HepG2 (cell line): Measurements from ENCODE around the gene TBC1D24. TPM values are rescaled to one million over a fixed set of nuclear protein-coding genes. Genes with fewer than 3 reads are reported as not detected.
A peak's percentile ranks its signal among the peaks of the same experiment; 100 is the strongest.

Experiments used
- ARID2 ChIP-seq: sonication (generic); formaldehyde crosslinking; IDR thresholded peaks from 2 replicates; pipeline ENCODE4 v1.8.1; 2022; ENCODE audit warnings: mild to moderate bottlenecking, missing genetic modification reagents, borderline replicate concordance
- ATF1 ChIP-seq: IDR thresholded peaks from 2 replicates; pipeline ENCODE4 v1.6.1; 2016; ENCODE audit warnings: mild to moderate bottlenecking, control low read depth
- ATF4 ChIP-seq, 2 experiments: fragments of 450-650 bp in 1 of 2; sonication (generic) in 1 of 2; formaldehyde crosslinking; IDR thresholded peaks; 2 replicates each; pipeline versions ENCODE4 v1.5.0 to v1.8.0; 2020 to 2022; ENCODE audit warnings: mild to moderate bottlenecking in 1 of 2, missing genetic modification reagents in 1 of 2
- CREB1 ChIP-seq, 2 experiments: fragments of 450-650 bp in 1 of 2; IDR thresholded peaks; 2 replicates each; pipeline ENCODE4 v1.6.1; 2016 to 2017; ENCODE audit warnings: control low read depth in 1 of 2, mild to moderate bottlenecking in 1 of 2, missing compliant biosample characterization in 1 of 2, missing genetic modification characterization in 1 of 2
- HNF1A ChIP-seq, 2 experiments: sonication (generic) in 1 of 2; formaldehyde crosslinking in 1 of 2; IDR thresholded peaks; 2 replicates each; pipeline versions ENCODE4 v1.4.0 to v1.6.1; 2016 to 2020; ENCODE audit warnings: borderline replicate concordance in 1 of 2, low read depth in 1 of 2, mild to moderate bottlenecking in 1 of 2, missing genetic modification reagents in 1 of 2
- HOXA3 ChIP-seq: sonication (generic); formaldehyde crosslinking; IDR thresholded peaks from 2 replicates; pipeline ENCODE4 v1.5.0; 2020; ENCODE audit warnings: missing genetic modification reagents
- KLF13 ChIP-seq: sonication (generic); formaldehyde crosslinking; IDR thresholded peaks from 2 replicates; pipeline ENCODE4 v1.4.0; 2020; ENCODE audit warnings: mild to moderate bottlenecking, missing genetic modification reagents
- MAX ChIP-seq: IDR thresholded peaks from 2 replicates; pipeline ENCODE4 v1.6.1; 2012; ENCODE audit warnings: inconsistent platforms
- MAZ ChIP-seq, 2 experiments: sonication (generic) in 1 of 2; formaldehyde crosslinking in 1 of 2; IDR thresholded peaks; 2 replicates each; pipeline versions ENCODE4 v1.5.0 to v1.6.1; 2012 to 2020; ENCODE audit warnings: low read depth in 2 of 2, mild to moderate bottlenecking in 2 of 2, borderline replicate concordance in 1 of 2, improper control_type of control experiment in 1 of 2, low read length in 1 of 2, missing genetic modification reagents in 1 of 2, moderate library complexity in 1 of 2
- REPIN1 ChIP-seq: sonication (generic); formaldehyde crosslinking; IDR thresholded peaks from 2 replicates; pipeline ENCODE4 v1.8.0; 2022; ENCODE audit warnings: missing genetic modification reagents, low read depth, mild to moderate bottlenecking, borderline replicate concordance
- TCF12 ChIP-seq, 2 experiments: fragments of 450-650 bp in 1 of 2; sonication (generic) in 1 of 2; formaldehyde crosslinking in 1 of 2; IDR thresholded peaks; 2 replicates each; pipeline versions ENCODE4 v1.6.1 to v1.8.0; 2017 to 2022; ENCODE audit warnings: antibody characterized with exemption in 1 of 2, mild to moderate bottlenecking in 1 of 2, missing genetic modification reagents in 1 of 2, moderate library complexity in 1 of 2
- ZBTB43 ChIP-seq: sonication (generic); formaldehyde crosslinking; conservative IDR thresholded peaks from 2 replicates; pipeline ENCODE4 v1.4.0; 2020; ENCODE audit warnings: missing genetic modification reagents
- ZBTB7B ChIP-seq: sonication (generic); formaldehyde crosslinking; IDR thresholded peaks from 2 replicates; pipeline ENCODE4 v1.4.0; 2020; ENCODE audit warnings: missing genetic modification reagents
- ZFYVE20 ChIP-seq: sonication (generic); formaldehyde crosslinking; IDR thresholded peaks from 2 replicates; pipeline ENCODE4 v1.8.0; 2023; ENCODE audit warnings: low read depth, mild to moderate bottlenecking, moderate library complexity, missing genetic modification reagents, borderline replicate concordance
- ZNF17 ChIP-seq: sonication (generic); formaldehyde crosslinking; IDR thresholded peaks from 2 replicates; pipeline ENCODE4 v1.5.0; 2020; ENCODE audit warnings: mild to moderate bottlenecking, missing genetic modification reagents
- ZNF205 ChIP-seq: IDR thresholded peaks from 2 replicates; pipeline ENCODE4 v1.6.1; 2018; ENCODE audit warnings: missing biosample characterization, missing genetic modification reagents
- ZNF251 ChIP-seq: sonication (generic); formaldehyde crosslinking; IDR thresholded peaks from 2 replicates; pipeline ENCODE4 v1.9.0; 2021; ENCODE audit warnings: mild to moderate bottlenecking, missing genetic modification reagents
- ZNF30 ChIP-seq: sonication (generic); formaldehyde crosslinking; IDR thresholded peaks from 2 replicates; pipeline ENCODE4 v1.5.0; 2020; ENCODE audit warnings: mild to moderate bottlenecking, missing genetic modification reagents
- ZNF761 ChIP-seq: sonication (generic); formaldehyde crosslinking; conservative IDR thresholded peaks from 2 replicates; pipeline ENCODE4 v1.4.0; 2020; ENCODE audit warnings: mild to moderate bottlenecking, missing genetic modification reagents
- ZNF782 ChIP-seq: sonication (generic); formaldehyde crosslinking; IDR thresholded peaks from 2 replicates; pipeline ENCODE4 v1.4.0; 2020; ENCODE audit warnings: missing genetic modification reagents, mild to moderate bottlenecking, borderline replicate concordance
- polyA plus RNA-seq, 8 experiments: library from polyadenylated mRNA; depleted of rRNA in 3 of 8; stranded (reverse) in 7 of 8; unstranded in 1 of 8; fragments of >200 nt; fragmentation: Illumina TruSeq in 4 of 8; extraction: Trizol in 4 of 8; gene quantifications; 2 replicates each; pipeline versions ENCODE4 v1.2.1 to v1.2.3, GENCODE V29; 2011 to 2016; ENCODE audit warnings: low read depth in 4 of 8, missing spikeins in 1 of 8, mixed read lengths in 1 of 8; ENCODE audit not compliant: insufficient read depth in 1 of 8
- total RNA-seq, 5 experiments: library from RNA; depleted of rRNA; stranded (reverse); fragments of >200 nt; fragmentation: Illumina TruSeq; extraction: Trizol; gene quantifications; 2 replicates each; pipeline ENCODE4 v1.2.3, GENCODE V29; 2016; ENCODE audit warnings: low read depth in 1 of 5

TBC1D24 gene
- total and polyA plus RNA-seq, 2 of the 13 experiments (the other 11 are each of a cell fraction or from before 2014, with no cell fraction given) = 7.7 to 13.7 TPM

GRCh38 chr16:2473999-2474876 lies 689 bp upstream of the TBC1D24 start (continued):
- TF ChIP-seq HNF1A (IDR thresholded peaks at IDR 0.05; ENCODE audit: low read depth) = no peak
- TF ChIP-seq HNF1A (CRISPR knock-in tag; IDR thresholded peaks at IDR 0.05; ENCODE audit: borderline replicate concordance) = 0 out of 2 replicates have a peak, but pooled peaks have one; percentile 17
- TF ChIP-seq MAZ (IDR thresholded peaks at IDR 0.05; ENCODE audit: borderline replicate concordance, low read depth, low read length) = no peak
- no peak for TF ChIP-seq MAZ (CRISPR knock-in tag; IDR thresholded peaks at IDR 0.05; ENCODE audit: low read depth)
- no peak for TF ChIP-seq ZNF761 (CRISPR knock-in tag)
- 0 out of 4 replicates have a peak, but pooled peaks of 1 of the 2 experiments have one; percentile 14 for TF ChIP-seq ATF4 (CRISPR knock-in tag; IDR thresholded peaks at IDR 0.05)
- TF ChIP-seq ZBTB43 (CRISPR knock-in tag) = no peak
- TF ChIP-seq ZBTB7B (CRISPR knock-in tag) = no peak
- no peak for TF ChIP-seq CREB1 (IDR thresholded peaks at IDR 0.05)
- no peak for TF ChIP-seq CREB1 (CRISPR knock-in tag; IDR thresholded peaks at IDR 0.05)
- no peak for TF ChIP-seq ZNF205 (CRISPR knock-in tag)
- no peak for TF ChIP-seq ZNF251 (CRISPR knock-in tag)
- TF ChIP-seq ARID2 (CRISPR knock-in tag) = no peak
- TF ChIP-seq ZNF30 = no peak
- TF ChIP-seq HOXA3 (CRISPR knock-in tag) = peak; percentile 49; the same call in 1 of the 2 replicates
- no peak for TF ChIP-seq ZNF17 (CRISPR knock-in tag)
- TF ChIP-seq TCF12 (IDR thresholded peaks at IDR 0.05) = no peak
- 0 out of 2 replicates have a peak, but pooled peaks have one; percentile 13 for TF ChIP-seq TCF12 (CRISPR knock-in tag; IDR thresholded peaks at IDR 0.05)
- peak; percentile 91 for TF ChIP-seq MAX
- TF ChIP-seq ZNF782 (CRISPR knock-in tag) = no peak
- no peak for TF ChIP-seq KLF13 (CRISPR knock-in tag)
- no peak for TF ChIP-seq ZFYVE20 (CRISPR knock-in tag)
- no peak for TF ChIP-seq REPIN1
- TF ChIP-seq ATF1 = no peak
